ENCODE data around the gene GBX2. TPM values are rescaled to one million over a fixed set of nuclear protein-coding genes. Genes with fewer than 3 reads are reported as not detected.

GBX2 gene
- total and polyA plus RNA-seq, 2 of the 8 experiments (the other 6 are each of a cell fraction or from before 2014, with no cell fraction given): 0.38 to 0.89 TPM

- no peak for TF ChIP-seq CHD7 (IDR thresholded peaks at IDR 0.05; ENCODE audit: insufficient replicate concordance, low read length)
- TF ChIP-seq TCF12 (IDR thresholded peaks at IDR 0.05; ENCODE audit: low read depth, low read length): no peak
Observed at GRCh38 chr2:236217926-236218325, 49.7 kb upstream of the GBX2 start (continued).

Measured in H1 (cell line).